Stimulated activated CD8-positive, alpha-beta memory T cell treated with anti-CD3 and anti-CD28 coated beads, Interleukin-15, amount 100 ng/mL, for 24 hours (primary cell): Measurements from ENCODE around the gene COQ6.
"Not testable (repeated sequence)": the region's sequence is repeated elsewhere in the genome, so short reads cannot be mapped to it uniquely, and the experiment has no call there.

Experiments
- DNase-seq: peaks from one replicate; pipeline ENCODE4 v3.0.0-alpha.2; 2020; ENCODE audit warnings: low read depth

The COQ6 gene

DNA sequence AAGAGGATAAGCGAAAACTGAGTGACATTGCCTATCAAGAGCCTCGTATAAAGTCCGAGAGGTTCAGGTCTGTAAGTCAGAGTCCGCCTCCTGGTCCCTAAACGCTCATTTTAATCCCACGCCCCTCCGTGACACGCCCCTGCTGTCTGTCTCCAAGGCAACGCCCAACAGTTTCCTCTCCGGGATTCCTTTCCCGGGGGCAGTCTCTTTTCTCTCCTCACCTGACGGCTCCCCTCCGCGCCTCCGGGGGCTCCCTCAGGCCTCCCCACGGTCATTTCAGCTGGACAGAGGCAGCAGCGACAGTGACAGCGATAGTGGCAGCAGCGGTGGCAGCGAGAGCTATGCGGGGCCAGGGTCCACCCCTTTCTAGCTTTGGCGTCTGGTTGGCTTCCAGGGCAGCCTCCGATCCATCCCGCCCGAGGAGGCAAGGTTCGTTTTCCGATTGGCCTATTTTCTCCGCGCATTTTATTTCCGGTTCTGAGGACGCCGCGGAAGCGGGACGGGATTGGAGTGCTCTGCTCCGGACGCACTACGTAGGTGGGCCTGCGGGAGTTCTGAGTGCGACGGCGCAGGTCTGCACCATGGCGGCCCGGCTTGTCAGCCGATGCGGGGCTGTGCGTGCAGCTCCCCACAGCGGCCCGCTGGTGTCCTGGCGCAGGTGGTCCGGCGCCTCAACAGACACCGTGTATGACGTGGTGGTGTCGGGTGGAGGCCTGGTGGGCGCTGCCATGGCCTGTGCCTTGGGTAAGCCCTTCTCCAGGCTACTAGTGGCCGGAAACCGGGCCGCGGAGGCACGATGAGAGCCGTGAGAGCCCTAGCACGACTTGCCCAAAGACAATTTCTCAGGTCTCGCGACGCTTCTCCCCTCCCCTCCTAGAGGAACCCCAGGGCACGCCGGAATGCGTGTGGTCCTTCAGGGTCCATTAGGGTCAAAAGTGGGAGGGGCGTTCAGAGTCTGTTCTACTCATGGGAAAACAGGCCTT is at the start of gene COQ6, which contains the start of gene FAM161B:
Gene COQ6, plus strand, starts transcription at position 551 of the 983 bp plus-strand sequence. Its CDS starts 31 bp downstream, at position 582.
Gene FAM161B, minus strand, starts transcription at position 343 of the 983 bp plus-strand sequence. Its CDS starts 68 bp downstream, at position 275.
- DNase-seq = peak; percentile 72

GRCh38 chr14:73903028-73903427 is 47.1 kb upstream of the COQ6 start:
- DNase-seq = no peak

DNA sequence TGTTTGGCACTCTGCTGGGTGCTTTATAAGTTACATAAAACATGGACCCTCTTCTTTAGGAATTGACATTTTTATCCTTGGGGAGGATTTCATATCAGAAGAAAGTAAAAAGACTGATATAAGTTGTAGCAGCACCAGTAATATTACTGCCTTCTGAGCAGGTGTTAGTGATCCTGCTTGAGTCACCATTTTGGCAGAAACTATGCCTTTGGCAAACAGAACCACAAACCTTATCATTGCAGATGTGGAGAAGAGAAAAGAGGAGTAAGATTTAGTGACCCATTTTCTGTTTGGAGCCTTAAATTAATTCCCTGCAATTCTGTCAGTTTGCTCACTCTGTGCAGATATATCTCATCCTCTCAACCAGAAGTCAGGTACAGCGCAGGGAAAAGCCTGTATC is 40.4 kb upstream of the COQ6 start:
- no peak for DNase-seq

- no peak for DNase-seq
Measured at GRCh38 chr14:73913256-73913655, 36.8 kb upstream of the COQ6 start.

- no peak for DNase-seq
Measured at GRCh38 chr14:73916324-73916723, 33.8 kb upstream of the COQ6 start.

DNA sequence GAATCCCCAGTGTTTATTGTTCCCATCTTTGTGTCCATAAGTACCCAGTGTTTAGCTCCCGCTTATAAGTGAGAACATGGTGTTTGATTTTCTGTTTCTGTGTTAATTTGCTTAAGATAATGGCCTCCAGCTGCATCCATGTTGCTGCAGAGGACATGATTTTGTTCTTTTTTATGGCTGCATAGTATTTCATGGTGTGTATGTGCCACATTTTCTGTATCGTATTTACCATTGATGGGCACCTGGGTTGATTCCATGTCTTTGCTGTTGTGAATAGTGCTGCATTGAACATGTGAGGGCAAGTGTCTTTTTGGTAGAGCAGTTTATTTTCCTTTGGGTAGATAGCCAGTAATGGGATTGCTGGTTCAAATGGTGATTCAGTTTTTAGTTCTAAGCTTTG is 30.6 kb upstream of the COQ6 start:
- not testable (repeated sequence) for DNase-seq

DNA sequence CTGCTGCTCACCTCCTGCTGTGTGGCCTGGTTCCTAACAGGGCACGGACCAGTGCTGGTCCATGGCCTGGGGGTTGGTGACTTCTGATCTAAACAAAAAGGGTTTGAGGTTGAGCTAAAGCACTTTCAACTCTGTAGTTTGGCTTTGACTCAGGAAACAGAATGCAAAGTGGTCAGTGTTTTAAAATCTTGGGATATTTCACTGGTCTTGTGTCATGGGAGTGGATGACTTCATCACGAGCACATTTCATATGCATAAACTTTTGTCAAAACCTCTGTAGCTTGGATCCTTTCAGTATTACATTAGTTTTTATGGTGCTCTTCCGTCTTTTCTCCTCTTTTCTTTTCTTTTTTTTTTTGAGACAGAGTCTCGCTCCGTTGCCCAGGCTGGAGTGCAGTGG is 25.8 kb upstream of the COQ6 start:
- DNase-seq = no peak

DNA sequence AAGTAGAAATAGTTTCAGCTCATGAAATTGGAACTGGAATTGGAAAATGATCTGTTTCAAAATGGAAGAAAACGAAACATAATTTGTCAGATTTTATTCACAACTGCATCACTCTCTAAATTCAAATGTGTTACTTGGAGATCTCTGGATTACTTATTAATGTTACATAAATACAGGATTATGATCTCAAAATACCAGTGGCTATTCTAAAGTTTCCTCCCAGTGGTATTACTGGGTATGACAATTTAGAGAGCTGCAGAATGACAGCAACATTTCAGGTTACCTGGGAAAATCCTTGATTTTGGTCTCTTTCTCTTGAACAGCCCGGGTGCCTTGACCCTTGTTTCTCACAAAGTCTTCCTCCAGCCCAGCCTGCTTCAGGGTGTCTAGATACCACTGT is 14.4 kb upstream of the COQ6 start:
- no peak for DNase-seq

DNA sequence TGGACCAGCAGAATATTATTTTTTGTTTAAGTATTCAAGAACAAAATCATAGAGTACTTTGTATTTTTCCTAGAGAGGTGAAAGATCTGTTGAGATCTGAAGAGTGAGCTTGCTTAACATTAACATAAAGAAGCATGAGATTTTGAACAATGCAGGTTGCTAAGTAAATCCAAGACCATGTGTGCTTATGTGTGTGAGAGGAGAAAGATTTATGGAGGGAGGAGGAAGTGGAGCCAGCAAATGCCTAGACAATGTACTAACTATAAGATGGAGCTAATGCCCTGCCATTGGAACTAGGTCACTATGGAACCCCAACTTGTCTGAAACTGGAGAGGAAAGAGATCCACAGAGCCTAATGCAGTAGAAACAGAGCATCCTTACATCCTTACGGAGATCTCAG is 13.6 kb upstream of the COQ6 start:
- DNase-seq = no peak

GRCh38 chr14:73937012-73937411 is 13.1 kb upstream of the COQ6 start:
- no peak for DNase-seq

- DNase-seq = no peak
Measured at GRCh38 chr14:73942180-73942579, 7.9 kb upstream of the COQ6 start.

DNA sequence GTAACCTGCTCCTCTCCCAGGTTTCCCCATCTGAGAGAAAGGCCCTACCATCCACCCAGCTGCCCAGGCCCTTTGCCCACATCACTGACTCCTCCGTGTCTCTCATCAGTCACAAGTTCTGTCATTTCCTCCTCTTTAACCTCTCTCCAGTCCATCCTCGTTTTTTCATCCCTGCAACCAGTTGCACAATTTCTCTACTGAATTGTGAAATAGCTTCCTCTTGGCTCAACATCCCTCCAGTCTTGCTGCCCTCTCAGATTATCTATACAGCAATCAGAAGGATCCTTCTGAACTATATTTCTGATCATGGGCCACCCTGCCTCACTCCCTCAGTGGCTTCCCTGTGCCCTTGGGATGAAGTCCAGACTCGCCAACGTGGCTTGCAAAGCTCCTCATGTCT is 7.0 kb upstream of the COQ6 start:
- DNase-seq = no peak

DNA sequence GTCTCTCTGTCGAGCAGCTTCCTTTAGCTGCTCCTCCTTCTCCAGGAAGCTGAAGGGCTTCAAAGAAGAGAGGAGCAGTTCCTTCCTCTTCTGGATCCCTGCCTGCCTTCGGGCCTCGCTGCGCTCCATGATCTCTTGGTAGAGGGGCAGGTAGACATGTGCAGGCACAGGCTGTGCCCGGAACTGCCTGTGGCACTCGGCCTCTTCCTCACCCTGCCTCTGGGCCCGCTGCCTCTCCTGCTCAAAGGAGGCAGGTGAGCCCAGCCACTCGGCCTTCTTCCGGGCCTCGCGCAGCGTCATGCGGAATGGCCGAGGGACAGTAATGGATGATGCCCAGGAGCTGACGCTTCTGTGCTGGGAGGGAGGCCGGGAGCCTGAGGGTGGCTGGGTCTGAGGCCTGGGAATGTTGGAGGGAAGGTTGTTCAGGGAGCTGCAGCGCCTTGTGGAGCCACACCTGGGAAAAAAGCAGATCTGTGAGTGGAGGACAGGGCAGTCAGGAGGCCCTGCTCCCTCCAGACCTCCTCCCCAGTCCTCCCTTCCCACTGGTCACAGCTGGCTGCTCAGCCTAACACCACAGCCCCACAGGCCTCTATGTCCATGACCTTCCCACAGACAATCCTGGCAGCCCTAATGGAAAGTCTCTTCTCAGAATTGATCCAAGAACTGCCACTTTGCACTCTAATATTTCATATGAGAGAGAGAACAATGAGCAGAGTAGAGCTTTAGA is 5.5 kb upstream of the COQ6 start:
- DNase-seq = no peak

GRCh38 chr14:73945159-73945670 is 4.9 kb upstream of the COQ6 start:
- DNase-seq = no peak

DNA sequence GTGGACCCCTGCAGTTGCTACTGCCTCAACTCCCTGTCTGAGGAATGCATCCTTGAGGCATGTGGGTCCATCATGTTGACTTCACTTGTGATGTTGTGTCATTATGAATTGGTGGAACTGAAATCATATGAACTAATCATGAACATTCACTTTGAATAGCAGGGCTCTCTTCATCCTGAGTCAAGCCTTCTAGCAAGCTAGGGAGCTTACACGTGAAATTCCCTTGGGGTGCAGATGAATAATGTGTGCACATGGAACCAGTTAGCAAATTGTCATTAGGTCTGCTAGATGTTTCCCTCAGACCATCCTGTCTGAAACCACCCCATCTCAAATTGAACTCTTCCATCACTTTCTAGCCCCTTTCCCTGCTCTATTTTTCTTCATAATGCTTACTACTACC is 3.6 kb downstream of the COQ6 start:
- DNase-seq = no peak

DNA sequence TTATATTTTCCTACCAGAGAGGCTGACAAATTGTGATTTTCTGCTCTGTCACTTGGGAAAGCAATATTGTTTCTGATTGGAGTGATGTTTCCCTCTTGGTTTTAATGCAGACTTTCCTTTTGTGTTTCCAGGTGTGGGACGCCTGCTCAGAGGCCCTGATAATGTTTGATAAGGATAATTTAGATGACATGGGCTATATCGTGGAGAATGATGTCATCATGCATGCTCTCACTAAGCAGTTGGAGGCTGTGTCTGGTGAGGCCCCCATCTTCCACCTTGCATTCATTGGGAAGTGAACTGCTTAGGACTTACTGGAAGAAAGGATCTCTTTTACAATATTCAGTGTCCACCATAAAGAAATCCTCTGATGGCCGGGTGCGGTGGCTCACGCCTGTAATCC is 5.6 kb downstream of the COQ6 start:
- DNase-seq = no peak

- DNase-seq = no peak
Measured at GRCh38 chr14:73958591-73958990, 8.5 kb downstream of the COQ6 start.

- DNase-seq = no peak
Measured at GRCh38 chr14:73961192-73961591, 11.1 kb downstream of the COQ6 start.

- no peak for DNase-seq
Measured at GRCh38 chr14:73965216-73965615, 15.1 kb downstream of the COQ6 start.

GRCh38 chr14:73968885-73969284 is 18.8 kb downstream of the COQ6 start:
- DNase-seq = no peak

- no peak for DNase-seq
Measured at GRCh38 chr14:73973497-73973896, 23.4 kb downstream of the COQ6 start.

DNA sequence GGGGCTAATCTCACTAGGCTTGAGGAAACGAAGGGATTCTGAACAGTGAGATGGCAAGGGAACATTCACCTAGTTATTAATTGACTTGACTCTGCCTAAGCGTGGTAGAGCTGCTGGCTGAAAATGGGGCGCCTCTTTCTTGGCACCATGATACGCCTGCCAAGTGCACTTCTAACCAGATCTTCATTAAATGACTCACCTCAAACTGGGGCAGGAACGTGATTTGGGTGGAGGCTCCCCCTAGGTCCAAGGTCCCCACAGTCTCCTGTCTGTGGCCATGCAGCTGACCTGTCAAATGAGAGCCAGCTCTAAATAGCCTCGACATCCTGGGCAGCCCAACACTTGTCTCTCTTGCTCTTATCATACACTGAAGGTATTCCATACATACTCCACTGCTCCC is 26.0 kb downstream of the COQ6 start:
- DNase-seq = no peak

DNA sequence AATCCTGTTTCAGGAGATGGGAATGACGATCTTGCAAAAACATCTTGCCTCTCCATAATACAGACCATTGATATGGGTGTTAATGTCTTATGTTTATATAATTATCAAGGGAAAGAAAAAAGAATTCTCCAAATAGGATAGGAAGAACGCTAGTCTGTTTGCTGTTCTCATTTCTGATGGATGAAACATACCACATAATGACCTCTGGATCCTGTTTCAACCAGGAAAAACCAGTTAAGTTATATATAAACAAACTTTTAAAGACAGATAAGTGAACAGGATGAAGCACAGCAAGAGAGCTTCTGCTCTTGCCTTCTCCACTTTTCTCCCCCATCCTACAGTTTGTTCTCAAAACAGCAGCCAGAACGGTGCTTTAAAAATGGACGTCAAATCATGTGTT is 27.8 kb downstream of the COQ6 start:
- DNase-seq = no peak
